CD4-positive, alpha-beta T cell treated with Interleukin-15 for 1 hour (primary cell): ENCODE data around the gene SAMD1.
"Not testable (repeated sequence)": the region's sequence is repeated elsewhere in the genome, so short reads cannot be mapped to it uniquely, and the experiment has no call there.

Experiments
- DNase-seq: peaks from one replicate; pipeline ENCODE4 v3.0.0-alpha.2; 2020

The SAMD1 gene

GRCh38 chr19:14059093-14059480, 31.5 kb downstream of the SAMD1 start:
- DNase-seq: no peak

DNA sequence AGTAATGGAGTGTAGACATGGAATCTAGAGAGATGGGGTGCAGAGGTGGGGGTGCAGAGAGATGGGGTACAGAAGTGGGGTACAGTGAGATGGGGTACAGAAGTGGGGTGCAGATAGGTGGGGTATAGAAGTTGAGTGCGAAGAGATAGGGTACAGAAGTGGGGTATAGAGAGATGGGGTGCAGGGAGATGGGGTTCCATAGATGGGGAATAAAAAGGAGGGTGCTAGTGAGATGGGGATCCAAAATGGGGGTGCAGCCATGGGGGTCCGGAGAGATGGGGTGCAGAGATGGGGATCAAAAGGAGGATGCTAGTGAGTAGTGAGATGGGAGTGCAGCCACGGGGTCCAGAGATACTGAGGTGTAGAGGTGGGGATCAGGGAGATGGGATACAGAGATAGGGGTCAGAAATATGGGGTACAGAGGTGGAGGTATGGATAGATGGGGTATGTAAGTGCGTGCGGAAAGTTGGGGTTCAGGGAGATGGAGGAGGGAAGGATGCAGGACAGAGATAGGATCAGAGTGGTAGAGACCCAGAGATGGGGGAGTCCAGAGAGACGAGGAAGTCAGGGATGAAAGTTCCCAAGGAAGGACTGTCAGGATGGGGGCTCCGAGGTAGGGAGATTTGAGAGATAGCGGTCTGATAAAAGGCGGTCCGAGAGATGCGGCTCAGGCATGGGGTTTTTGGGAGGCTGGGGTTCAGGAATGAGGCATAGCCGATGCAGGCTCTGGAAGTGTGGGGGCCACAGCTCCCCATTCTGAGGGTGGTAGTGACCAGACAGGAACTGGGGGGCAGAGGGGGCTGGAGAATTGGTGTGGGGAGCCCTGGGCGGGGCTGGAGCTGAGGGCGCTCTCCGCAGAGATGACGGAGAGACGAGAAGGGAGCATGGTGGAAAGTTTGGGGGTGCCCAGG, 32.1 kb downstream of the SAMD1 start:
- DNase-seq: peak; percentile 28

GRCh38 chr19:14056741-14057356, 33.7 kb downstream of the SAMD1 start:
- DNase-seq: no peak

DNA sequence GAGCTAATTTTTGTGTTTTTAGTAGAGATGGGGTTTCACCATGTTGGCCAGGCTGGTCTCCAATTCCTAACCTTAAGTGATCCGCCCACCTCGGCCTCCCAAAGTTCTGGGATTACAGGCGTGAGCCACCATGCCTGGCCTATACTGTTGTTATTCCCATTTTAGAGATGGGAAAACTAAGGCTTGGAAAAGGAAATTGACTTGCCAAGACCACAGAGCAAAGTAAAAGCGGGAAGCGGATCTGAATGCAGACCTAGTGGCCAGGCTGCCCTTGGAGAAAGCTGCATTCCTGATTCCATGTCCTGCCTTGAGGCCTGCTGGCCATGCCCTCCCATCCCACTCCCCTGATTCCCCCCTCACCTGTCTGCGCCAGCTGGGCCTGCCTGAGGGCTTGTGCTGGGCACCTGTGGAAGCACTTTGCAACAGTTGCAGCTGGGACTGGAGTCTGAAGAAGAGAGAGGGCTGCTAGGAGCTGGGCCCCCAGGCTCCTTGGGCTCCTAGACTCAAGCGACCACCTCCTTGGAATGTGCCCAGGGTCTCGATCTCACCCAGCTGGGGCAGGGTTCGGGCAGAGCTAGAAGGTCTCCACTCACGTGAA, 34.4 kb downstream of the SAMD1 start:
- no peak for DNase-seq

DNA sequence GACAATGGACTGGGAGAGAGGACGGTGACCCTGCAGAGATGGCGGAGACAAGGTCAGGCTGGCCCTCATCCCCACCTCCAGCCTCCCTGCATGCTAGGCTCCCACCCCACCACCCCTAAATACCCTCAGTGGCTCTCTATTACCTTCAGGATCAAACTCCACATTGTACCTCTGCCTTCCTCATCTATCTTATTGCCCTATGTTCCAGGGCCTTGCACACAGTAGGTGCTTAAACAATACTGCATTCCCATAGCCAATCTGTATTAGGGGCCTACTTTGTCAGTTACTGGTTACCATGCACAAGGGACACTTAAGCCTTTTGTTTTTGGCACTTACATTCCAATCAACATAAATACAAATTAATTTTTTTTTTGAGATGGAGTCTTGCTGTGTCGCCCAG, 35.2 kb downstream of the SAMD1 start:
- no peak for DNase-seq

GRCh38 chr19:14054721-14055120, 35.8 kb downstream of the SAMD1 start:
- no peak for DNase-seq

GRCh38 chr19:14054099-14054498, 36.5 kb downstream of the SAMD1 start:
- DNase-seq: no peak

- no peak for DNase-seq
Measured at GRCh38 chr19:14053500-14053899, 37.1 kb downstream of the SAMD1 start.

DNA sequence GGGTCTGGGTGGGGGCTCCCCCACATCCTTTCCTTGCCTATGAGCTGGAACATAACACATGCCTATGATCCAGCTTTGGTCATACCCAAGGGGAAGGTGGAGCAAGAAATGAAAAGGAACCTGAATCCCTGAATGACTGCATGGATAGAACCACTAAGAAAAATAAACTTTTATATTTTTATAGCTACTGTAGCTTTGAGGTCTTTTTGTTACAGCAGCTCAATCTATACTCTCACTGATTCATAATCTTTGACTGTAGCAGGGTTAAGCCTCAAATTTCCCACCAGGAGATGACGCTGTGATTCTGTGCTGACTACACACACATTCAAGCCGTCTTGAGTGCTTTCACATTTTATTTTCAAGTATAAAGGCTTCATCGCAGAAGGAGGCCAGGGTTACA, 37.5 kb downstream of the SAMD1 start:
- DNase-seq: no peak

DNA sequence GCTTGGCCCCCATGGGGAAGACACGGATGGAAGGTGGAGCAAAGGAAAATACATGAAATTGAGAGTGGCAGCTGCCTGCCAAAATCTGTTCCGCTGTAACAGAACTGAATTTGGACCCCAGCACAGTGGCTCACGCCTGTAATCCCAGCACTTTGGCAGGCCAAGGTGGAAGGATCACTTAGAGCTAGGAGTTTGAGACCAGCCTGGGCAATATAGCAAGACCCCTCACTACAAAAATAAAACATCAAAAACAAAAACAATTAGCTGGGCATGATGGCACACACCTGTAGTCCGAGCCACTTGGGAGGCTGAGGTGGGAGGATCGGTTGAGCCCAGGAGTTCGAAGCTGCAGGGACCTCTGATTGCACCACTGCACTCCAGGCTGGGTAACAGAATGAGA, 38.1 kb downstream of the SAMD1 start:
- no peak for DNase-seq

- DNase-seq: no peak
Measured at GRCh38 chr19:14051980-14052379, 38.6 kb downstream of the SAMD1 start.

GRCh38 chr19:14050961-14051360, 39.6 kb downstream of the SAMD1 start:
- DNase-seq: not testable (repeated sequence)

DNA sequence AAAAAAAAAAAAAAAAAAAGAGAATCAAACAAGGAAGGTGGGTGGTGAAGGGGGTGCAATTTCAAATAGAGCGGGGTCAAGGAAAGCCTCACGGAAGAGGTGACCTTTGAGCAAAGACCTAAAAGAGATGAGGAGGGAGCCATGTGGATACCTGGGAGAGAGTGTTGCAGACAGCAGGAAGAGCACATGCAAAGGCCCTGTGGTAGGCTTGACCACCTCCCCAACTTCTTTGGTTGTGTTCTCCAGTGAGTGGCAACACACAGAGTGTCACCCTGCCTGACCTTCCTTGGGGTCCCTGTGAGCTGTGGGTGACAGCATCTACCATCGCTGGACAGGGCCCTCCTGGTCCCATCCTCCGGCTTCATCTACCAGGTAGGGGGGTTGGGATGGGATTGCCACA, 40.0 kb downstream of the SAMD1 start:
- no peak for DNase-seq

DNA sequence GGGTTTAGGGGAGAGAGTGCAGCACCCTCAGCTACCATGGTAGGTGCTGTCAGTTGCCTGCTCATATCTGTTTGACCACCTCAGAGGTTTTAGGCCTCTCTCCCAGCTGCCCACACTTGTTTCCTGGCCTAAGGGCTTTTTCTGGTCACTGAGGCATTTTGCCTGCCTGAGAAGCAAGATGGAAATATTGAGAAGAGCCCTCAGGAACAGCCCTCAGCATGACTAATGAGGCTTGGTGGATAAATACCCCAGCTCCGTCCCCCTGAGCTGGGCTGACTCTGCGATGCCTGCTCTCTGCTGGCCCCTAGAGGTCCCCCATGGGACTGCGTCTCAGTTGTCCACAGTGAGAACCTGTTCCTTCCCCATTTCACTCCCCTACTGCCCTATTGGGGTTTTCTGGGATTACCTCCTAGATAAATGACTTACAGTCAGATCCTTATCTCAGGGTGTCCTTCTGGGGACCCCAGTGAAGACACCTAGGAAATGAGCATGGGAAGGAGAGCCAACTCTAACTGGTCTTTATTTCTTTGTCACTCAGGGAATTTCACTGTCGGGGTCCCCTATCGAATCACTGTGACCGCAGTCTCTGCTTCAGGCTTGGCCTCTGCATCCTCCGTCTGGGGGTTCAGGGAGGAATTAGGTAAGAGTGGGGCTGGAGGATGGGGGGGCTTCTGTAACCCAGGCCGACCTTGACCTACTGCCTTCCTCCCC, 42.0 kb downstream of the SAMD1 start:
- DNase-seq: peak; percentile 74

GRCh38 chr19:14047866-14048265, 42.7 kb downstream of the SAMD1 start:
- DNase-seq: not testable (repeated sequence)

DNA sequence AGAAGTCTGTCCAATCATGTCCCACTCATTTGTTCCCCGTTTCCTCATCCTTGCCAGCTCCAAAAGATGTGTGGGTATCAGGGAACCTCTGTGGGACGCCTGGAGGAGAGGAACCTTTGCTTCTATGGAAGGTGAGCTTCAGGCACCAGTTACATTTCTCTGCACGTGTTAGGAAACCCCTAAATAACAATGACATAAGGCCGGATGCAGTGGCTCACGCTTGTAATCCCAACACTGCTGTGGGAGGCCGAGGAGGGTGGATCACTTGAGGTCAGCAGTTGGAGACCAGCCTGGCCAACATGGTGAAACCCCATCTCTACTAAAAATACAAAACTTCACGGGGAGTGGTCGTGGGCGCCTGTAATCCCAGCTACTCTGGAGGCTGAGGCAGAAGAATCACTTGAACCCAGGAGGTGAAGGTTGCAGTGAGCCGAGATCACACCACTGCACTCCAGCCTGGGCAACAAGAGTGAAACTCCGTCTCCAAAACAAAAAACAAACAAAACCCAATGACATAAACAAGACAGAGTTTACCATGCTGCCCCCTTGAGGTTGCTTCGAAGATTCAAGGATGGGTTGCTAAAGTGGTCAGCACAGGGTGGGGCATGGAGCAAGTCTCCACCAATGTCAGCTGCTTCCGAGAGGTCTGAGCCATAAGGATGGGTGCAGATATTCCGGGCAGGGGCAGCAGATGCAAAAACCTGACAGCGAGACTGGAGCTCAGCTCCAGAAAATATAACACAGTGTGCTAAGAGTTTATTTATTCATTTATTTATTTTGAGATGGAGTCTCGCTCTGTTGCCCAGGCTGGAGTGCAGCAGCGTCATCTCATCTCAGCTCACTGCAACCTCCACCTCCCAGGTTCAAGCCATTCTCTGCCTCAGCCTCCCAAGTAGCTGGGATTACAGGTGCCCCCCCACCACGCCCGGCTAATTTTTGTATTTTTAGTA, 47.6 kb downstream of the SAMD1 start:
- DNase-seq: peak; percentile 64

GRCh38 chr19:14039181-14039580, 51.4 kb downstream of the SAMD1 start:
- DNase-seq: no peak
